ENCODE measurements around the gene MYO1B. TPM values are rescaled to one million over a fixed set of nuclear protein-coding genes. Genes with fewer than 3 reads are reported as not detected.

MYO1B gene
- polyA plus RNA-seq, 3 donors: 0.01 TPM; not detected in 2

- H3K27ac Mint-ChIP-seq: no peak overlapping the region
- H3K36me3 Mint-ChIP-seq: no peaks in the 10 kb centered on the region
- H3K27ac ChIP-seq (ENCODE audit: low read depth in 1 of 2, low read length in 2 of 2): no peak overlapping the region
- no peak for DNase-seq
- no peak overlapping the region for H3K4me3 ChIP-seq (replicated peaks in 1 of 3; ENCODE audit: low read depth in 2 of 3, low read length in 3 of 3)
- H3K4me1 ChIP-seq (ENCODE audit: control insufficient read depth in 1 of 2, insufficient read depth in 2 of 2, low read length in 2 of 2): no peaks in the 10 kb centered on the region
- H3K9ac ChIP-seq (ENCODE audit: insufficient read depth, low read length, poor library complexity, severe bottlenecking): no peak overlapping the region
- no peaks in the 10 kb centered on the region for H4K20me1 ChIP-seq (ENCODE audit: insufficient read depth, low read length)
- no peaks in the 10 kb centered on the region for H3K9me3 Mint-ChIP-seq
- no peak for TF ChIP-seq CTCF (IDR thresholded peaks at IDR 0.05)
- no peak overlapping the region for H3K4me2 ChIP-seq (replicated peaks; ENCODE audit: extremely low read depth, low read length, poor library complexity, severe bottlenecking)
- H3K4me3 Mint-ChIP-seq: no peak overlapping the region
- no peaks in the 10 kb centered on the region for H3K36me3 ChIP-seq (replicated peaks in 1 of 2; ENCODE audit: control insufficient read depth in 1 of 2, insufficient read depth in 2 of 2, low read length in 2 of 2)
- no peaks in the 10 kb centered on the region for H3K27me3 ChIP-seq (ENCODE audit: control insufficient read depth in 2 of 2, insufficient read depth in 2 of 2, low read length in 2 of 2)
- H3K79me2 ChIP-seq (ENCODE audit: insufficient read depth, low read length): no peaks in the 10 kb centered on the region
- WGBS (ENCODE audit: insufficient coverage): no CpG with 5 or more reads among the region's 3 CpGs
- intact Hi-C loops (cut with micrococcal nuclease): no loop called here
- H3K27me3 Mint-ChIP-seq (ENCODE audit: low read depth in 3 of 3): peaks cover 0 to 4% (median 2%) of the 10 kb centered on the region in 3 donors
- H3K4me1 Mint-ChIP-seq: no peaks in the 10 kb centered on the region
- H2AFZ ChIP-seq (ENCODE audit: insufficient read depth, low read depth, low read length, poor library complexity, severe bottlenecking): no peak overlapping the region
- no peaks in the 10 kb centered on the region for H3K9me3 ChIP-seq (replicated peaks in 1 of 2; ENCODE audit: control insufficient read depth in 1 of 2, insufficient read depth in 1 of 2, low read length in 2 of 2)
Observed at GRCh38 chr2:191363267-191363666, 118.1 kb downstream of the MYO1B start.

GRCh38 chr2:191365089-191365488 is 119.9 kb downstream of the MYO1B start:
- H3K27ac Mint-ChIP-seq: no peak overlapping the region
- intact Hi-C loops (cut with micrococcal nuclease): no loop called here
- H3K4me3 ChIP-seq (replicated peaks in 1 of 3; ENCODE audit: low read depth in 2 of 3, low read length in 3 of 3): no peak overlapping the region
- no peaks in the 10 kb centered on the region for H3K4me1 ChIP-seq (ENCODE audit: control insufficient read depth in 1 of 2, insufficient read depth in 2 of 2, low read length in 2 of 2)
- H3K9me3 ChIP-seq (replicated peaks in 1 of 2; ENCODE audit: control insufficient read depth in 1 of 2, insufficient read depth in 1 of 2, low read length in 2 of 2): no peaks in the 10 kb centered on the region
- no peak overlapping the region for H2AFZ ChIP-seq (ENCODE audit: insufficient read depth, low read depth, low read length, poor library complexity, severe bottlenecking)
- H3K27me3 ChIP-seq (ENCODE audit: control insufficient read depth in 2 of 2, insufficient read depth in 2 of 2, low read length in 2 of 2): no peaks in the 10 kb centered on the region
- H3K79me2 ChIP-seq (ENCODE audit: insufficient read depth, low read length): no peaks in the 10 kb centered on the region
- no peaks in the 10 kb centered on the region for H3K9me3 Mint-ChIP-seq
- H3K4me3 Mint-ChIP-seq: no peak overlapping the region
- 100% methylated on average over 1 of the region's 2 CpGs for WGBS (ENCODE audit: insufficient coverage)
- no peaks in the 10 kb centered on the region for H3K36me3 Mint-ChIP-seq
- H3K4me2 ChIP-seq (replicated peaks; ENCODE audit: extremely low read depth, low read length, poor library complexity, severe bottlenecking): no peak overlapping the region
- no peak for TF ChIP-seq CTCF (IDR thresholded peaks at IDR 0.05)
- no peak for DNase-seq
- H3K36me3 ChIP-seq (replicated peaks in 1 of 2; ENCODE audit: control insufficient read depth in 1 of 2, insufficient read depth in 2 of 2, low read length in 2 of 2): no peaks in the 10 kb centered on the region
- H3K4me1 Mint-ChIP-seq: no peaks in the 10 kb centered on the region
- no peak overlapping the region for H3K27ac ChIP-seq (ENCODE audit: low read depth in 1 of 2, low read length in 2 of 2)
- no peak overlapping the region for H3K9ac ChIP-seq (ENCODE audit: insufficient read depth, low read length, poor library complexity, severe bottlenecking)
- H3K27me3 Mint-ChIP-seq (ENCODE audit: low read depth in 3 of 3): peaks cover 0 to 4% (median 2%) of the 10 kb centered on the region in 3 donors
- H4K20me1 ChIP-seq (ENCODE audit: insufficient read depth, low read length): no peaks in the 10 kb centered on the region

Measured in CD14-positive monocyte (primary cell).